Measurements from ENCODE around the gene PRKD1.

- TF ChIP-seq EZH2 (IDR thresholded peaks at IDR 0.05; ENCODE audit: borderline replicate concordance, low read depth, low read length, severe bottlenecking) (no peak), CTCF (IDR thresholded peaks at IDR 0.05; ENCODE audit: borderline replicate concordance, extremely low read depth, low read length, poor library complexity, severe bottlenecking) (no peak)
Measured at GRCh38 chr14:29937116-29937515, 9.5 kb upstream of the PRKD1 start.

Data from DND-41 (cell line).